ENCODE data around the gene CBFB. TPM values are rescaled to one million over a fixed set of nuclear protein-coding genes. Genes with fewer than 3 reads are reported as not detected.
A peak's percentile ranks its signal among the peaks of the same experiment; 100 is the strongest.

CBFB gene
- total RNA-seq, 2 donors from 2014 or later = 128 to 161 TPM

- Mint-ChIP-seq H3K27ac (no peak overlapping the region), H3K9me3 (no peaks in the 10 kb centered on the region), H3K4me1 (ENCODE audit: low read depth in 2 of 2) (no peaks in the 10 kb centered on the region), H3K4me3 (no peak overlapping the region), H3K27me3 (peaks cover 0 to 2% of the 10 kb centered on the region in 2 donors), H3K36me3 (no peaks in the 10 kb centered on the region)
- ATAC-seq (no peak), DNase-seq (ENCODE audit: low spot score) (no peak)
These were observed 19.8 kb upstream of the CBFB start for GRCh38 chr16:67009158-67009557.

DNA sequence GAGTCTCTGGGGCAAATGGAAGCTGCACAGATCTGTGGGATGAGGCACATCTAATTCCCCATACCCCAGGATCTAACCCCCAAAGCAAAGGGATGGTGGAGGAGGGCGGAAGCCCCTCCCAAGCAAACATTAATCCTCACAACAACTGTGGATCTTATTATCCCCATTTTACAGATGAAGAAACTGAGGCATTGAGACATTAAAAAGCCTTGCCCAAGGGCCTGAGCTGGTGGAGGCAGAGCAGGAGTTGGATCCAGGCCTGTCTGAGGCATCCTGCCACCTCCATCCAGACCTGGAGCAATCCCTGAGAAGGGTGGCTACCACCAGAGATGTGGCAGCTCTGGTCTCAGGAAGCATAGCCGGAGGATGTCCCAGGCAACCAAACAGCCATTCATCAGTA, 17.7 kb upstream of the CBFB start:
- Mint-ChIP-seq H3K4me1 (ENCODE audit: low read depth in 2 of 2) (peaks cover 0 to 2% of the 10 kb centered on the region in 2 donors), H3K36me3 (no peaks in the 10 kb centered on the region), H3K9me3 (no peaks in the 10 kb centered on the region), H3K27me3 (peaks cover 7 to 8% of the 10 kb centered on the region in 2 donors), H3K27ac (no peak overlapping the region), H3K4me3 (no peak overlapping the region)
- DNase-seq (ENCODE audit: low spot score) = no peak
- ATAC-seq = no peak

- DNase-seq (ENCODE audit: low spot score) = no peak
- H3K36me3 Mint-ChIP-seq = no peaks in the 10 kb centered on the region
- no peaks in the 10 kb centered on the region for H3K9me3 Mint-ChIP-seq
- peaks cover 0 to 2% of the 10 kb centered on the region in 2 donors for H3K4me1 Mint-ChIP-seq (ENCODE audit: low read depth in 2 of 2)
- ATAC-seq = no peak
- H3K27ac Mint-ChIP-seq = no peak overlapping the region
- H3K27me3 Mint-ChIP-seq = peaks cover 6 to 7% of the 10 kb centered on the region in 2 donors
- H3K4me3 Mint-ChIP-seq = no peak overlapping the region
These were observed 15.6 kb upstream of the CBFB start for GRCh38 chr16:67013233-67013822.

DNA sequence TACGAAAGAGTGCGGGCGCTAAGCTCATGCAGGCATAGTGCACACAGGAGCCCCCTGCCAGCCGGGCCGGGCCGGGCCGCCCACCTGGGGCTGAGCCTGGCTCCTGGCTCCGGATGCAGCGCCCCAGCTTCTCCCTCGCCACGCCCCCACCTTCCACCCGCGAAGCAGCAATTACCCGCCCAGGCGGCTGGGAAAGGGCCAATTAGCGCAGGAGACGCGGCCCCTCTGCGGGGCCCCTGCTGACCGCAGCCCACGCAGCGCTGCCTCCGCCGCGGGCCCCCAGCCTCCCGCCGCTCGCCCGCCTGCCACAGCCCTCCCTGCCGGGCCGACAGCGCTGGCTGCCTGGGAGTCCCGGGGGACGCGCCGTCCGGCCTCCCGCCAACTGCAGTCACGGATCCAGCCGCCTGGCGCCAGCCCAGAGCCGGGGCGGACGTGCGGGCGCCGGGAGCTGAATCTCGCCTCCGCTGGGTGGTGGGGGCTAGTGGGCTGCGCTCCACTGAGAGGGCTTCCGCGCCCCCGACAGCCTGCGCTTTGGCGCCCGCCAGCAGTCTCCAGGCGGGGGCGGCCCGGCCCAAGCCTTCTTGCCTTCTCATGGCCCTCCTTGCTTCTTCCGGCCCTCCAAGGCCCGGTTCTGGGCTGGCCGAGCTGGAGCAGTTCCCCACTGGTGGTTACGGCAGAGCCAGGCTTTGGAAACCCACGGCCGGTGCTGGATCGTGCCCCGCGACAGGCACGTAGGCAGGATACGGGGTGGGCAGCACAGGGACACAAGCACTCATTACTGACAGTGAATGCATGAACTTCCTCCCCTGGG, 14.9 kb upstream of the CBFB start:
- peak overlapping the region; percentile 62 for H3K4me3 Mint-ChIP-seq
- peak overlapping the region in 1 of 2 donors; percentile 7 for H3K27ac Mint-ChIP-seq
- peak; percentile 80 for DNase-seq (ENCODE audit: low spot score)
- peaks cover 6 to 7% of the 10 kb centered on the region in 2 donors for H3K27me3 Mint-ChIP-seq
- no peaks in the 10 kb centered on the region for H3K36me3 Mint-ChIP-seq
- H3K9me3 Mint-ChIP-seq = no peaks in the 10 kb centered on the region
- ATAC-seq = peak; percentile 69 to 77
- peaks cover 0 to 2% of the 10 kb centered on the region in 2 donors for H3K4me1 Mint-ChIP-seq (ENCODE audit: low read depth in 2 of 2)

- Mint-ChIP-seq H3K4me1 (ENCODE audit: low read depth in 2 of 2) (peaks cover 0 to 2% of the 10 kb centered on the region in 2 donors), H3K27ac (peak overlapping the region in 1 of 2 donors; percentile 7)
- no peak for ATAC-seq
These were observed 14.2 kb upstream of the CBFB start for GRCh38 chr16:67014634-67015312.

DNA sequence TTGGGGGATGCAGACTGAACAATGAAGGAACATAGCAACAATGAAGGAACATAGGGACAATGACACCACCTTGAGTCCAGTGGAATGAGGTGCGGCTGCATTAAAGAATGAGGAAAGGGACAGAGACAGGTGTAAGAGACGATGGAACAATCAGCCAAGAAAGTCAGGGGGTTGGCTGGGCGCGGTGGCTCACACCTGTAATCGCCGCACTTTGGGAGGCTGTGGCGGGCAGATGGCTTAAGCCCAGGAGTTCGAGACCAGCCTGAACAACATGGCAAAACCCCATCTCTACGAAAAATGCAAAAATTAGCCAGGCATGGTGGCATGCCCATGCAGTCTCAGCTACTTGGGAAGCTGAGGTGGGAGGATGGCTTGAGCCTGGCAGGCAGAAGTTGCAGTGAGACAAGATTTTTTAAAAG, 13.6 kb upstream of the CBFB start:
- Mint-ChIP-seq H3K9me3 (no peaks in the 10 kb centered on the region), H3K27ac (peak overlapping the region in 1 of 2 donors; percentile 7), H3K4me1 (ENCODE audit: low read depth in 2 of 2) (peaks cover 0 to 2% of the 10 kb centered on the region in 2 donors), H3K4me3 (no peak overlapping the region), H3K36me3 (no peaks in the 10 kb centered on the region), H3K27me3 (peaks cover 6 to 7% of the 10 kb centered on the region in 2 donors)
- no peak for ATAC-seq
- no peak for DNase-seq (ENCODE audit: low spot score)

More at GRCh38 chr16:67014634-67015312, 14.2 kb upstream of the CBFB start:
- Mint-ChIP-seq H3K4me3 (peak overlapping the region; percentile 62), H3K27me3 (peaks cover 6 to 7% of the 10 kb centered on the region in 2 donors), H3K36me3 (no peaks in the 10 kb centered on the region), H3K9me3 (no peaks in the 10 kb centered on the region)
- DNase-seq (ENCODE audit: low spot score) = no peak

GRCh38 chr16:67016143-67016542, 12.8 kb upstream of the CBFB start:
- Mint-ChIP-seq H3K4me3 (no peak overlapping the region), H3K36me3 (no peaks in the 10 kb centered on the region), H3K27ac (peak overlapping the region in 1 of 2 donors; percentile 63), H3K4me1 (ENCODE audit: low read depth in 2 of 2) (peaks cover 0 to 2% of the 10 kb centered on the region in 2 donors), H3K9me3 (no peaks in the 10 kb centered on the region), H3K27me3 (peaks cover 7 to 11% of the 10 kb centered on the region in 2 donors)
- DNase-seq (ENCODE audit: low spot score) = no peak
- ATAC-seq = no peak

DNA sequence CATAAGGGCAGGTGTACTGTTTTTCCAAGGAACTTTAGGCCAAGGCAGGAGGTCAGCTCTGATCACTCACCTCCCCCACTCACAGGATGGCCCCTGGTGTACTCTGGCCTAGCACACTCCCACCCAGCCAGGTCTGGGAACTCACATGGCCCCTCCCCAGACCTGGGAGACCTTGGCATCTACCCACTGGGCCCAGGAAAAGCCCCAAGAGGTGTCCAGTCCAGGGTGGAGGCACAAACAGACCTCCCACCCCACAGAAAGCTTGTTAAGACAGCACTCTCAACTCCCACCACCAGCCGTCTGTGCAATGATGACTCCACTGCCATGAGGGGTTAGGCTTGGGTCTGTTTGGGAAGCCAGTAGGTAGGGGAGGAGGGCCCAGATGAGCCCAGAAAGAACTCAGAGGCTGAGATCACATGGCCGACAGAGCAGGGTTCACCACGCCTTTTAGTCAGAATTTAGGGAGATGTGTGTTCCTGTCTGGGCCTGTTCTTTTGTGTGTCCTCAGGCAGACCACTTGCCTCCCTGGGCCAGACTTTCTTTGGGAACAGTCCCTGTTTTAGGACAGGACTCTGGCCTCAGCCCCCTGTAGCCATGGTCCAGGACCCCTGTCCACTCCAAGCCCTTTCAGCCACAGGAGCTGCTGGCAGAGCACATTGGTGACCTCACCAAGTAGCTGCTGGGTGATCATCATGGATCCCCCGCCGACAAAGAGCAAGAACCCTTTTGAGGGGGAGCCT, 12.1 kb upstream of the CBFB start:
- DNase-seq (ENCODE audit: low spot score) (no peak), ATAC-seq (no peak)
- H3K4me3 Mint-ChIP-seq = no peak overlapping the region
- no peak overlapping the region for H3K27ac Mint-ChIP-seq
- H3K36me3 Mint-ChIP-seq = no peaks in the 10 kb centered on the region
- H3K27me3 Mint-ChIP-seq = peaks cover 7 to 13% of the 10 kb centered on the region in 2 donors
- no peaks in the 10 kb centered on the region for H3K9me3 Mint-ChIP-seq
- H3K4me1 Mint-ChIP-seq (ENCODE audit: low read depth in 2 of 2) = peaks cover 0 to 2% of the 10 kb centered on the region in 2 donors

DNA sequence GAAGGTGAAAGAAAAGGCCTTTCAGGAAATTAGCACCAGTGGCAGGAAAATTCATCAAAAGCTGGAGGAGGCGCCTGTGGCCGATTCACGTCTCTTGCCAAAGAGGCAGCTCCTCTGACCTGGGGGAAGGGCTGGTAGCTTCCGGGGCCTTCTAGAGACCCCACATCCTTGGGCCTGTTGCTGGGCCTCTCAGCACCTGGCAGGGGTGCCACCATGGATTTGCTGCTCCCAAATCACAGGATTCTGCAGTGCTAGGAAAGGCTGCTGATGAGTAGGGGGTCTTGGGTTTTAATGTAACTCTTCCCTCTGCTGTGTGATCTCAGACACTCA, 11.6 kb upstream of the CBFB start:
- no peaks in the 10 kb centered on the region for H3K36me3 Mint-ChIP-seq
- peaks cover 7 to 13% of the 10 kb centered on the region in 2 donors for H3K27me3 Mint-ChIP-seq
- H3K4me3 Mint-ChIP-seq = no peak overlapping the region
- ATAC-seq = no peak
- no peak overlapping the region for H3K27ac Mint-ChIP-seq
- no peaks in the 10 kb centered on the region for H3K9me3 Mint-ChIP-seq
- no peak for DNase-seq (ENCODE audit: low spot score)
- peaks cover 0 to 2% of the 10 kb centered on the region in 2 donors for H3K4me1 Mint-ChIP-seq (ENCODE audit: low read depth in 2 of 2)

DNA sequence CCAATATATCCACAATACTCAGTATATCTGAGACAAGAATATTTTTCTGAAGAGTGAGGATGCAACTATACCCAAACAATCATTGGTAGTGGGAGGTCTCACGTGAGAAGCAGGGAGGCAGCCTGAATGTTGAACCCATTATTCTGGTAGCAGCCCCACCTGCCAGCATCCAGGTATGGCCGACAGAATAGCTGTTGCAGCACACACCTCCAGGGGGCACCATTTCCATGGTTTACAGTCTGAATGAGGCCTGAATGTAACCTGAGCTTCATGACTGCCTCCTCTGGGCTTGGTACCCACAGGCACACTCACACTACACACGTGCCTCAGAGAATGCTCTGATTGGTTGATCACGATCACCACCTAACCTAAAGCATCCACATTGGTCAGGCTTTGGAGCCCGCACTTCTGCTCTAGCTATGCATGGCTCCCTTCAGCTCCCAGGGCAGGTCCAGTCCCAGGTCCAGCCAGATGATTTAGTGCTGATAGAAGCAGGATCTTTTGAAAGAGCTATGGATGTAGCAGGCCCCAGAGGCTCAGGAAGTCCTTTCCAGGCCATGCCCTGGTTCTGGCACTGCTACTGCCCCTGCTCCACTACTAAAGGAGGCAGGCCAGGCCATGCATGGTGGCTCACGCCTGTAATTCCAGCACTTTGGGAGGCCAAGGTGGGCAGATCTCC, 11.0 kb upstream of the CBFB start:
- H3K27me3 Mint-ChIP-seq = peaks cover 7 to 13% of the 10 kb centered on the region in 2 donors

DNA sequence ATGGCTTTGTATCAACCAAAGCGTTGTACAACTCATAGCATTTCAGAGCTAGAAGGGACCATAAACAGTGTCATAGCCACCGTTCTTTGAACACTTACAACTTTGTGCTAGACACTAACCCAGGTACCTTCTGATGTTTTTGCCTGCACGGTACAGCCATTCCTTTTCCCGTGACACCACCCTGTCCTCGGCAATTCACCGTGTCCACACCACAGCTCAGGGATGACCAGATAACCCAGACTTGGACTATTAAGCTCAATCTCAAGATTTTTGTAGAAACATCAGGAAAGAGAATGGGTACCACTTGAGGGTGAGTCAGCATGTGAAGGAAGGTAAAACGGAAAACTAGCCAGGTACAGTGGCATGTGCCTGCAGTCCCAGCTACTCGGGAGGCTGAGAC, 9.8 kb upstream of the CBFB start:
- Mint-ChIP-seq H3K36me3 (no peaks in the 10 kb centered on the region), H3K4me3 (no peak overlapping the region), H3K9me3 (no peaks in the 10 kb centered on the region), H3K27me3 (peaks cover 7 to 13% of the 10 kb centered on the region in 2 donors), H3K27ac (no peak overlapping the region), H3K4me1 (ENCODE audit: low read depth in 2 of 2) (peaks cover 0 to 2% of the 10 kb centered on the region in 2 donors)
- ATAC-seq (no peak), DNase-seq (ENCODE audit: low spot score) (no peak)

More for the DNA sequence above, 11.0 kb upstream of the CBFB start:
- Mint-ChIP-seq H3K4me1 (ENCODE audit: low read depth in 2 of 2) (peaks cover 0 to 2% of the 10 kb centered on the region in 2 donors), H3K9me3 (no peaks in the 10 kb centered on the region), H3K4me3 (no peak overlapping the region), H3K36me3 (no peaks in the 10 kb centered on the region), H3K27ac (no peak overlapping the region)
- DNase-seq (ENCODE audit: low spot score) (peak; percentile 81), ATAC-seq (peak; percentile 87 to 89)

DNA sequence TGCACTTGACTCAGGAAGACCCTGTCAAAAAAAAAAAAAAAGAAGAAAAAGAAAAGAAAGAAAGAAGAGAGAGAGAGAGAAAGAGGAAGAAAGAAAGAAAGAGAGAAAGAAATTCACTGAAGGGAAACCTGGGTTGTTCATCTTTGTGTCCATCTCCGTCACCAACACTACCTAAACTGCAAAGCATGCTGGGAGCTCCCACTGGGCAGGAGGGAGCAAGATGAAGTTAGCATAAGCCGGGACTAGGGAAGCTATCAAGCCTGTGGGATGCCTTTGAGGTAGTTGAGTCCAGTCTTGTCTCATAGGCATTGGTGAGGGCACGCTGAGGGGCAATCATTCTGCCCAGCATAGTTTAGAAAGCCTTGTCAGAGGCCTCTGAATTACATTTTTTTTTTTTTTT, 7.6 kb upstream of the CBFB start:
- no peak overlapping the region for H3K27ac Mint-ChIP-seq

More for the DNA sequence above, 7.6 kb upstream of the CBFB start:
- DNase-seq (ENCODE audit: low spot score) (no peak), ATAC-seq (no peak)
- no peaks in the 10 kb centered on the region for H3K9me3 Mint-ChIP-seq
- H3K4me1 Mint-ChIP-seq (ENCODE audit: low read depth in 2 of 2) = no peaks in the 10 kb centered on the region
- H3K27me3 Mint-ChIP-seq = peaks cover 0 to 7% of the 10 kb centered on the region in 2 donors
- no peak overlapping the region for H3K4me3 Mint-ChIP-seq
- no peaks in the 10 kb centered on the region for H3K36me3 Mint-ChIP-seq
